SK-N-SH (cell line): ENCODE data around the gene C3orf33. TPM values are rescaled to one million over a fixed set of nuclear protein-coding genes. Genes with fewer than 3 reads are reported as not detected.

Source experiments
- CTCF ChIA-PET: fragments of 300-600, 350-600 bp; formaldehyde crosslinking; extraction: SDS; loops from one replicate; lab custom pipeline; 2021; lab: Yijun Ruan, JAX
- POLR2A ChIA-PET: fragments of 350-600 bp; sonication (Branson Sonifier 250); formaldehyde crosslinking; extraction: SDS; loops from one replicate; lab custom pipeline; 2020; ENCODE audit warnings: antibody characterized with exemption, inconsistent platforms; lab: Yijun Ruan, JAX
- DNase-seq: peaks from one replicate; pipeline ENCODE4 v3.0.0; 2012
- H2AFZ ChIP-seq: fragments of 200-600 bp; sonication (generic); 2 replicates; pipeline ENCODE4 v1.8.1; 2016; ENCODE audit warnings: antibody characterized with exemption, mild to moderate bottlenecking, low read depth
- H3F3A ChIP-seq: fragments of 200-600 bp; sonication (generic); replicated peaks from 2 replicates; pipeline ENCODE3; 2016; ENCODE audit warnings: antibody characterized with exemption, mild to moderate bottlenecking; ENCODE audit not compliant: insufficient read depth
- H3K27ac ChIP-seq, 2 experiments: fragments of 200-500 bp in 1 of 2; fragments of 200-600 bp in 1 of 2; sonication (Bioruptor generic) in 1 of 2; sonication (generic), shearing (Covaris generic) in 1 of 2; 2 replicates each; pipeline versions ENCODE4 v1.5.1 to v1.6.1; 2014 to 2016; ENCODE audit warnings: low read depth in 2 of 2, inconsistent platforms in 1 of 2, low read length in 1 of 2, mild to moderate bottlenecking in 1 of 2, mixed read lengths in 1 of 2
- H3K27me3 ChIP-seq: fragments of 200-600 bp; sonication (generic), shearing (Covaris generic); 2 replicates; pipeline ENCODE4 v1.6.1; 2016; ENCODE audit warnings: mixed run types; ENCODE audit not compliant: insufficient read depth
- H3K36me3 ChIP-seq, 2 experiments: fragments of 200-500 bp in 1 of 2; fragments of 200-600 bp in 1 of 2; sonication (Bioruptor generic) in 1 of 2; sonication (generic) in 1 of 2; replicated peaks in 1 of 2; 2 replicates each; pipeline versions ENCODE3 to v1.5.1; 2014 to 2016; ENCODE audit warnings: low read length in 1 of 2, mild to moderate bottlenecking in 1 of 2; ENCODE audit not compliant: insufficient read depth in 2 of 2, control insufficient read depth in 1 of 2
- H3K4me1 ChIP-seq, 2 experiments: fragments of 200-500 bp in 1 of 2; fragments of 200-600 bp in 1 of 2; sonication (Bioruptor generic) in 1 of 2; sonication (generic), shearing (Covaris generic) in 1 of 2; 2 replicates each; pipeline versions ENCODE4 v1.5.1 to v1.6.1; 2014 to 2016; ENCODE audit warnings: low read depth in 1 of 2, low read length in 1 of 2, mixed run types in 1 of 2; ENCODE audit not compliant: insufficient read depth in 2 of 2, control insufficient read depth in 1 of 2
- H3K4me2 ChIP-seq: fragments of 200-600 bp; sonication (generic), shearing (Covaris generic); 2 replicates; pipeline ENCODE4 v1.6.1; 2017; ENCODE audit warnings: mixed run types
- H3K4me3 ChIP-seq, 2 experiments: fragments of 200-500 bp in 1 of 2; fragments of 200-600 bp in 1 of 2; sonication (Bioruptor generic) in 1 of 2; sonication (generic), shearing (Covaris generic) in 1 of 2; 2 replicates each; pipeline versions ENCODE4 v1.5.1 to v1.8.1; 2014 to 2016; ENCODE audit warnings: low read depth in 2 of 2, inconsistent platforms in 1 of 2, low read length in 1 of 2, mild to moderate bottlenecking in 1 of 2, mixed read lengths in 1 of 2, moderate library complexity in 1 of 2
- H3K79me2 ChIP-seq: fragments of 200-600 bp; sonication (generic); 2 replicates; pipeline ENCODE4 v1.8.1; 2017; ENCODE audit warnings: mild to moderate bottlenecking; ENCODE audit not compliant: insufficient read depth
- H3K9ac ChIP-seq: fragments of 200-600 bp; sonication (generic); 2 replicates; pipeline ENCODE4 v1.6.1; 2017; ENCODE audit warnings: mixed run types
- H3K9me2 ChIP-seq: fragments of 200-600 bp; sonication (generic); 2 replicates; pipeline ENCODE4 v1.6.1; 2017; ENCODE audit warnings: mixed run types
- H3K9me3 ChIP-seq: fragments of 200-600 bp; sonication (generic); 2 replicates; pipeline ENCODE4 v1.6.1; 2017; ENCODE audit warnings: mixed run types, mild to moderate bottlenecking, moderate library complexity
- H4K20me1 ChIP-seq: fragments of 200-600 bp; sonication (generic); 2 replicates; pipeline ENCODE4 v1.6.1; 2017; ENCODE audit warnings: mild to moderate bottlenecking, mixed run types; ENCODE audit not compliant: insufficient read depth
- CHD2 ChIP-seq: fragments of 150-350 bp; IDR thresholded peaks from 2 replicates; pipeline ENCODE4 v1.6.1; 2018; ENCODE audit warnings: low read length; ENCODE audit not compliant: partially characterized antibody
- CTCF ChIP-seq: fragments of 200-600 bp; sonication (generic); IDR thresholded peaks from 2 replicates; pipeline ENCODE4 v1.6.1; 2017; ENCODE audit warnings: antibody characterized with exemption, mild to moderate bottlenecking, moderate library complexity
- ELF1 ChIP-seq: IDR thresholded peaks from 2 replicates; pipeline ENCODE4 v1.4.0; 2012
- FOSL2 ChIP-seq: IDR thresholded peaks from 2 replicates; pipeline ENCODE4 v1.4.0; 2012; ENCODE audit warnings: low read depth, mild to moderate bottlenecking, moderate library complexity, borderline replicate concordance
- FOXJ3 ChIP-seq: sonication (generic); formaldehyde crosslinking; IDR thresholded peaks from 2 replicates; pipeline ENCODE4 v1.5.1; 2020; ENCODE audit warnings: mild to moderate bottlenecking, missing genetic modification reagents
- FOXM1 ChIP-seq: IDR thresholded peaks from 2 replicates; pipeline ENCODE4 v1.4.0; 2012; ENCODE audit warnings: low read depth, mild to moderate bottlenecking
- GABPA ChIP-seq: IDR thresholded peaks from 2 replicates; pipeline ENCODE4 v1.4.0; 2012; ENCODE audit warnings: low read depth, mild to moderate bottlenecking
- GATA2 ChIP-seq: sonication (generic); formaldehyde crosslinking; IDR thresholded peaks from 2 replicates; pipeline ENCODE4 v1.5.0; 2020; ENCODE audit warnings: mild to moderate bottlenecking, missing genetic modification reagents
- IRF3 ChIP-seq: fragments of 150-350 bp; IDR thresholded peaks from 2 replicates; pipeline ENCODE4 v1.6.1; 2016; ENCODE audit warnings: mild to moderate bottlenecking, low read depth, low read length
- MEF2A ChIP-seq: IDR thresholded peaks from 2 replicates; pipeline ENCODE4 v1.4.0; 2012; ENCODE audit warnings: low read depth, borderline replicate concordance
- NFIC ChIP-seq: IDR thresholded peaks from 2 replicates; pipeline ENCODE4 v1.4.0; 2012; ENCODE audit warnings: borderline replicate concordance
- NRF1 ChIP-seq: IDR thresholded peaks from 2 replicates; pipeline ENCODE4 v1.6.1; 2012; ENCODE audit warnings: low read depth, mild to moderate bottlenecking, low read length
- POLR2AphosphoS5 ChIP-seq: IDR thresholded peaks from 2 replicates; pipeline ENCODE4 v1.6.1; 2012; ENCODE audit warnings: low read depth, low read length
- RCOR1 ChIP-seq: fragments of 150-350 bp; IDR thresholded peaks from 2 replicates; pipeline ENCODE4 v1.6.1; 2017; ENCODE audit warnings: antibody characterized with exemption, low read length
- RFX5 ChIP-seq: IDR thresholded peaks from 2 replicates; pipeline ENCODE4 v1.6.1; 2012; ENCODE audit warnings: mild to moderate bottlenecking, improper control_type of control experiment, low read length
- RXRA ChIP-seq: IDR thresholded peaks from 2 replicates; pipeline ENCODE4 v1.4.0; 2012; ENCODE audit warnings: low read depth, mild to moderate bottlenecking, borderline replicate concordance
- SMC3 ChIP-seq: IDR thresholded peaks from 2 replicates; pipeline ENCODE4 v1.6.1; 2012; ENCODE audit warnings: low read depth, low read length, improper control_type of control experiment
- TAF1 ChIP-seq: IDR thresholded peaks from 2 replicates; pipeline ENCODE4 v1.6.1; 2012; ENCODE audit warnings: low read depth, mild to moderate bottlenecking, low read length, moderate library complexity, borderline replicate concordance
- TEAD4 ChIP-seq: IDR thresholded peaks from 2 replicates; pipeline ENCODE4 v1.4.0; 2012; ENCODE audit warnings: mild to moderate bottlenecking, borderline replicate concordance; ENCODE audit not compliant: insufficient read depth
- WGBS: methylation state at CpG from one replicate; pipeline ENCODE4 v1.1.6; 2017; ENCODE audit warnings: low lambda C conversion rate; 5-methylcytosine and 5-hydroxymethylcytosine counted together
- polyA plus RNA-seq, 3 experiments: library from polyadenylated mRNA; depleted of rRNA; stranded (reverse); fragments of >200 nt; gene quantifications; 2 replicates each; pipeline ENCODE4 v1.2.3, GENCODE V29; 2012
- TF ChIP-seq, protein P1 (sequence below): IDR thresholded peaks from 2 replicates; pipeline ENCODE4 v1.4.0; 2012; ENCODE audit warnings: low read depth, borderline replicate concordance
- TF ChIP-seq, protein P2 (sequence below): fragments of 150-350 bp; IDR thresholded peaks from 2 replicates; pipeline ENCODE4 v1.6.1; 2017; ENCODE audit warnings: antibody characterized with exemption, low read length, low read depth, borderline replicate concordance
- TF ChIP-seq, protein P3 (sequence below): IDR thresholded peaks from 2 replicates; pipeline ENCODE4 v1.4.0; 2012; ENCODE audit warnings: low read depth

The C3orf33 gene
- polyA plus RNA-seq, 1 of the 3 experiments (the other 2 are of a cell fraction), result 2.9 TPM

DNA sequence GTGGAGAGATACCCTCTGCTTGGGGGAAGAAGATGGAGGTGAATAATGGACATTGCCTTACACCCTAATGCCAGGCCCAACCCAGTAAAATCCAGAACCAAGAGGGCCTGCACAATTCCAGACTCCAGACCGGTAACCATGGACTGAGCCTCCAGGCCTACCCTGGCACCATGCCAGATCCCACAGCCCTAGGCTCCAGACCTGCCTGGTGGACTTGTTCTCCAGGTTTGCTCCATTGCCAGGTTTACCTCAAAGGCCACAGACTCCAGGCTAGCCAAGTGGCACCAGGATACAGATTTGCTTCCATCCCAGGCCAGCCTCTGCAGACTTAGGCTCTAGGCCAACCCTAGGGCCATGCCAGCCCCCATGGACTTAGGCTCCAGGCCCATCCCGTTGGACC lies 75.2 kb downstream of the C3orf33 start:
- no peaks in the 10 kb centered on the region for H3K9me3 ChIP-seq
- H3K4me2 ChIP-seq, result no peak overlapping the region
- no peaks in the 10 kb centered on the region for H3F3A ChIP-seq
- no peaks in the 10 kb centered on the region for H4K20me1 ChIP-seq
- WGBS, result no CpG with 5 or more reads among the region's 2 CpGs
- DNase-seq, result no peak
- no peak overlapping the region for H3K27ac ChIP-seq
- H3K4me3 ChIP-seq, result no peak overlapping the region
- no peaks in the 10 kb centered on the region; a peak in 1 of 4 replicates for H3K4me1 ChIP-seq
- no peak overlapping the region for H3K9ac ChIP-seq
- no peaks in the 10 kb centered on the region for H3K79me2 ChIP-seq
- H3K9me2 ChIP-seq, result no peaks in the 10 kb centered on the region
- no peaks in the 10 kb centered on the region for H3K27me3 ChIP-seq
- POLR2A ChIA-PET, result no interaction called here
- CTCF ChIA-PET, result interaction anchor here (0.8 to 1.4 kb wide), 2 partner anchors 8 to 13 kb away, joined by 3 to 5 read pairs; no protein-coding TSS in a partner anchor
- TF ChIP-seq NFIC (0 out of 2 replicates have a peak, but pooled peaks have one; percentile 11), RCOR1 (no peak), FOXJ3 (CRISPR knock-in tag) (no peak), FOSL2 (no peak), TAF1 (no peak), MEF2A (no peak), GABPA (no peak)
- TF ChIP-seq, protein P1, sequence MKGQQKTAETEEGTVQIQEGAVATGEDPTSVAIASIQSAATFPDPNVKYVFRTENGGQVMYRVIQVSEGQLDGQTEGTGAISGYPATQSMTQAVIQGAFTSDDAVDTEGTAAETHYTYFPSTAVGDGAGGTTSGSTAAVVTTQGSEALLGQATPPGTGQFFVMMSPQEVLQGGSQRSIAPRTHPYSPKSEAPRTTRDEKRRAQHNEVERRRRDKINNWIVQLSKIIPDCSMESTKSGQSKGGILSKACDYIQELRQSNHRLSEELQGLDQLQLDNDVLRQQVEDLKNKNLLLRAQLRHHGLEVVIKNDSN, result no peak
- H3K36me3 ChIP-seq, result no peaks in the 10 kb centered on the region
- no peak overlapping the region for H2AFZ ChIP-seq

DNA sequence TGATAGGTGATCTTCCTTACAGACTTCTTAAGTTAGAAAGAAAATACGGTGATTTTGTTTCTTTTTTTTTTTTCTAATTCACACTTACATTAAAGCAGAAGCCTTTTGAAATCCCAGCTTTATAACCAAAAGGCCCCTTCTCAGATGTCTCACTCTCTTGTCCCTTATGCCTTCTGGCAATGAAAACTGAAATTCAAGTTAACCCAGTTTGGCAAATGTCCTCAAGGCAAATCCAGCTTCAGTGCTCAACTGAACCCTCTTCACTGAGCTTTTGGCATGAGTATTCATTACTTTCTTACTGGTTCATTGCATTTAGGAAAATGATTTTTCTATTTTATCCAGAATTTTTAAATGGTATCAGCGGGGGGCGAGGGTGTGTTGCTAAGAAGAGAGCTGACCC lies 78.2 kb downstream of the C3orf33 start:
- no peak overlapping the region for H3K4me2 ChIP-seq
- no peak for DNase-seq
- H3K79me2 ChIP-seq, result no peaks in the 10 kb centered on the region
- no peaks in the 10 kb centered on the region for H4K20me1 ChIP-seq
- no peaks in the 10 kb centered on the region for H3K9me2 ChIP-seq
- H3F3A ChIP-seq, result no peaks in the 10 kb centered on the region
- H3K27ac ChIP-seq, result no peak overlapping the region
- H2AFZ ChIP-seq, result no peak overlapping the region
- no peaks in the 10 kb centered on the region for H3K9me3 ChIP-seq
- H3K27me3 ChIP-seq, result no peaks in the 10 kb centered on the region
- ChIA-PET CTCF (no interaction called here), POLR2A (no interaction called here)
- no peak overlapping the region for H3K9ac ChIP-seq
- no peaks in the 10 kb centered on the region for H3K36me3 ChIP-seq
- H3K4me1 ChIP-seq, result no peaks in the 10 kb centered on the region; a peak in 1 of 4 replicates
- WGBS, result 83% methylated on average over 3 of the region's 3 CpGs
- H3K4me3 ChIP-seq, result no peak overlapping the region
- TF ChIP-seq GATA2 (no peak), TEAD4 (no peak), SMC3 (no peak), POLR2AphosphoS5 (no peak), ELF1 (no peak), NFIC (no peak), CHD2 (no peak), NRF1 (no peak), CTCF (no peak), FOXJ3 (CRISPR knock-in tag) (no peak), RFX5 (no peak), FOXM1 (no peak), MEF2A (no peak), IRF3 (no peak), RXRA (no peak)
- TF ChIP-seq, protein P2, sequence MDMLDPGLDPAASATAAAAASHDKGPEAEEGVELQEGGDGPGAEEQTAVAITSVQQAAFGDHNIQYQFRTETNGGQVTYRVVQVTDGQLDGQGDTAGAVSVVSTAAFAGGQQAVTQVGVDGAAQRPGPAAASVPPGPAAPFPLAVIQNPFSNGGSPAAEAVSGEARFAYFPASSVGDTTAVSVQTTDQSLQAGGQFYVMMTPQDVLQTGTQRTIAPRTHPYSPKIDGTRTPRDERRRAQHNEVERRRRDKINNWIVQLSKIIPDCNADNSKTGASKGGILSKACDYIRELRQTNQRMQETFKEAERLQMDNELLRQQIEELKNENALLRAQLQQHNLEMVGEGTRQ, result no peak
- TF ChIP-seq, protein P3, sequence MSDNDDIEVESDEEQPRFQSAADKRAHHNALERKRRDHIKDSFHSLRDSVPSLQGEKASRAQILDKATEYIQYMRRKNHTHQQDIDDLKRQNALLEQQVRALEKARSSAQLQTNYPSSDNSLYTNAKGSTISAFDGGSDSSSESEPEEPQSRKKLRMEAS, result no peak
